22Rv1 (cell line): ENCODE data around the gene TMEM82.

Source experiments
- CTCF ChIP-seq: fragments of 450-650 bp; IDR thresholded peaks from 2 replicates; pipeline ENCODE4 v1.5.1; 2017; ENCODE audit warnings: mild to moderate bottlenecking
- ZFX ChIP-seq: fragments of 450-650 bp; IDR thresholded peaks from 2 replicates; pipeline ENCODE4 v1.6.1; 2017; ENCODE audit warnings: antibody characterized with exemption, borderline replicate concordance

- TF ChIP-seq CTCF (no peak), ZFX (no peak)
Observed at GRCh38 chr1:15727866-15728534, 14.3 kb upstream of the TMEM82 start.
